Vagina (tissue), 2 donors: ENCODE measurements around the gene SPECC1. TPM values are rescaled to one million over a fixed set of nuclear protein-coding genes. Genes with fewer than 3 reads are reported as not detected.

ENCODE experiments used
- DNase-seq, 2 donors: peaks; one replicate each; pipeline ENCODE4 v3.0.0-alpha.2; 2017; ENCODE audit errors: extremely low spot score in 2 of 2
- H3K27ac ChIP-seq: fragments of 200-600 bp; sonication (generic); one replicate; pipeline ENCODE4 v1.5.1; 2019
- H3K27me3 ChIP-seq: fragments of 200-600 bp; sonication (generic); one replicate; pipeline ENCODE4 v1.5.1; 2019
- H3K36me3 ChIP-seq, 2 donors: fragments of 200-600 bp; sonication (generic); one replicate each; pipeline ENCODE4 v1.5.1; 2017 to 2019
- H3K4me1 ChIP-seq: fragments of 200-600 bp; sonication (generic); one replicate; pipeline ENCODE4 v1.5.1; 2019
- H3K4me3 ChIP-seq, 2 donors: fragments of 200-600 bp; sonication (generic); 1 replicate in 1 of 2; 2 replicates in 1 of 2; pipeline ENCODE4 v1.5.1; 2016 to 2019
- H3K9me3 ChIP-seq: fragments of 200-600 bp; sonication (generic); one replicate; pipeline ENCODE4 v1.5.1; 2019
- CTCF ChIP-seq, 3 experiments: fragments of 450-650 bp in 2 of 3; fragments of 200-600 bp in 1 of 3; sonication (generic) in 1 of 3; IDR thresholded peaks; one replicate each; pipeline ENCODE4 v1.5.1; 2017 to 2019; ENCODE audit warnings: antibody characterized with exemption in 3 of 3, mild to moderate bottlenecking in 2 of 3, moderate library complexity in 2 of 3
- POLR2A ChIP-seq, 2 donors: fragments of 450-650 bp; IDR thresholded peaks; one replicate each; pipeline ENCODE4 v1.6.1; 2017; ENCODE audit warnings: antibody characterized with exemption in 2 of 2, mild to moderate bottlenecking in 2 of 2, moderate library complexity in 2 of 2
- POLR2AphosphoS5 ChIP-seq, 2 donors: sonication (generic); formaldehyde crosslinking; IDR thresholded peaks; one replicate each; pipeline ENCODE4 v1.9.0; 2017; ENCODE audit warnings: antibody characterized with exemption in 2 of 2, mild to moderate bottlenecking in 2 of 2, low read depth in 1 of 2; ENCODE audit not compliant: insufficient read depth in 1 of 2
- intact Hi-C: fragments of 100-400 bp; cut with DNase I; formaldehyde crosslinking; loops from one replicate; pipeline ENCODE4 v1.15.1; 2023
- total RNA-seq: library from RNA; depleted of rRNA; stranded (reverse); fragments of >200 nt; gene quantifications from one replicate; pipeline ENCODE4 v1.2.3, GENCODE V29; 2016

The SPECC1 gene
- total RNA-seq, 1 donor from 2014 or later, result 25.3 TPM

- TF ChIP-seq POLR2A (IDR thresholded peaks at IDR 0.05) (no peak), CTCF (IDR thresholded peaks at IDR 0.05) (no peak), POLR2AphosphoS5 (IDR thresholded peaks at IDR 0.05; ENCODE audit: insufficient read depth in 1 of 2, low read depth in 1 of 2) (no peak)
- DNase-seq, result no peak
- Histone ChIP-seq H3K27ac (no peak overlapping the region), H3K27me3 (no peaks in the 10 kb centered on the region), H3K9me3 (no peaks in the 10 kb centered on the region), H3K36me3 (no peaks in the 10 kb centered on the region), H3K4me3 (no peak overlapping the region), H3K4me1 (peaks cover 10% of the 10 kb centered on the region)
- intact Hi-C loops, result no loop called here
Observed at GRCh38 chr17:20280851-20281250, 271.7 kb downstream of the SPECC1 start.

- intact Hi-C loops, result no loop called here
- H3K4me1 ChIP-seq, result peaks cover 5% of the 10 kb centered on the region
- no peak overlapping the region for H3K4me3 ChIP-seq
- no peaks in the 10 kb centered on the region for H3K9me3 ChIP-seq
- TF ChIP-seq POLR2AphosphoS5 (IDR thresholded peaks at IDR 0.05; ENCODE audit: insufficient read depth in 1 of 2, low read depth in 1 of 2), result no peak
- TF ChIP-seq CTCF (IDR thresholded peaks at IDR 0.05), result no peak
- TF ChIP-seq POLR2A (IDR thresholded peaks at IDR 0.05), result no peak
- H3K27me3 ChIP-seq, result no peaks in the 10 kb centered on the region
- H3K36me3 ChIP-seq, result no peaks in the 10 kb centered on the region
- DNase-seq, result no peak
- H3K27ac ChIP-seq, result no peak overlapping the region
Observed at GRCh38 chr17:20281860-20282259, 272.7 kb downstream of the SPECC1 start.

- no peak for TF ChIP-seq POLR2AphosphoS5 (IDR thresholded peaks at IDR 0.05; ENCODE audit: insufficient read depth in 1 of 2, low read depth in 1 of 2)
- Histone ChIP-seq H3K4me1 (no peaks in the 10 kb centered on the region), H3K36me3 (no peaks in the 10 kb centered on the region), H3K4me3 (no peak overlapping the region), H3K9me3 (no peaks in the 10 kb centered on the region), H3K27ac (no peak overlapping the region), H3K27me3 (no peaks in the 10 kb centered on the region)
- intact Hi-C loops, result no loop called here
- peak; percentile 18 to 34 for DNase-seq
Observed at GRCh38 chr17:20282526-20283308, 273.6 kb downstream of the SPECC1 start.

- intact Hi-C loops, result no loop called here
- no peak for DNase-seq
- H3K4me3 ChIP-seq, result no peak overlapping the region
- no peaks in the 10 kb centered on the region for H3K4me1 ChIP-seq
- H3K27ac ChIP-seq, result no peak overlapping the region
- H3K9me3 ChIP-seq, result no peaks in the 10 kb centered on the region
- TF ChIP-seq POLR2AphosphoS5 (IDR thresholded peaks at IDR 0.05; ENCODE audit: insufficient read depth in 1 of 2, low read depth in 1 of 2) (no peak), CTCF (IDR thresholded peaks at IDR 0.05) (no peak), POLR2A (IDR thresholded peaks at IDR 0.05) (no peak)
- no peaks in the 10 kb centered on the region for H3K36me3 ChIP-seq
- H3K27me3 ChIP-seq, result no peaks in the 10 kb centered on the region
Observed at GRCh38 chr17:20284022-20284421, 274.9 kb downstream of the SPECC1 start.

- intact Hi-C loops, result no loop called here
- Histone ChIP-seq H3K4me3 (no peak overlapping the region), H3K9me3 (no peaks in the 10 kb centered on the region), H3K27me3 (no peaks in the 10 kb centered on the region), H3K36me3 (no peaks in the 10 kb centered on the region), H3K4me1 (no peaks in the 10 kb centered on the region), H3K27ac (no peak overlapping the region)
- no peak for TF ChIP-seq CTCF (IDR thresholded peaks at IDR 0.05)
- TF ChIP-seq POLR2A (IDR thresholded peaks at IDR 0.05), result no peak
- TF ChIP-seq POLR2AphosphoS5 (IDR thresholded peaks at IDR 0.05; ENCODE audit: insufficient read depth in 1 of 2, low read depth in 1 of 2), result no peak
- DNase-seq, result peak in 1 of 2 donors; percentile 34
Observed at GRCh38 chr17:20284570-20285295, 275.6 kb downstream of the SPECC1 start.
